KMS-11 (cell line): ENCODE results near the gene FUZ.

Source experiments
- H2AFZ ChIP-seq: fragments of 200-600 bp; sonication (generic); 2 replicates; pipeline ENCODE4 v1.6.1; 2016; ENCODE audit warnings: antibody characterized with exemption, mixed run types, low read depth
- H3K27ac ChIP-seq: fragments of 200-600 bp; sonication (generic); 2 replicates; pipeline ENCODE4 v1.6.1; 2016; ENCODE audit warnings: mild to moderate bottlenecking, mixed run types
- H3K27me3 ChIP-seq: fragments of 200-600 bp; sonication (generic); 2 replicates; pipeline ENCODE4 v1.6.1; 2017; ENCODE audit warnings: mild to moderate bottlenecking, low read depth, mixed run types, moderate library complexity; ENCODE audit not compliant: insufficient read depth
- H3K36me3 ChIP-seq: fragments of 200-600 bp; sonication (generic); 2 replicates; pipeline ENCODE4 v1.6.1; 2017; ENCODE audit warnings: mild to moderate bottlenecking, mixed run types; ENCODE audit not compliant: insufficient read depth
- H3K4me1 ChIP-seq: fragments of 200-600 bp; sonication (generic); 2 replicates; pipeline ENCODE4 v1.6.1; 2016; ENCODE audit warnings: mild to moderate bottlenecking, low read depth, mixed run types; ENCODE audit not compliant: poor library complexity, severe bottlenecking
- H3K4me2 ChIP-seq: fragments of 200-600 bp; sonication (generic); 2 replicates; pipeline ENCODE4 v1.7.0; 2016; ENCODE audit warnings: mild to moderate bottlenecking, mixed run types
- H3K4me3 ChIP-seq: fragments of 200-600 bp; sonication (generic); IDR thresholded peaks from 2 replicates; pipeline ENCODE4 v1.6.1; 2017; ENCODE audit warnings: low read depth, low read length, mixed read lengths; ENCODE audit not compliant: insufficient read depth
- H3K79me2 ChIP-seq: fragments of 200-600 bp; sonication (generic); 2 replicates; pipeline ENCODE4 v1.6.1; 2016; ENCODE audit warnings: low read depth, mixed run types; ENCODE audit not compliant: insufficient read depth
- H3K9ac ChIP-seq: fragments of 200-600 bp; sonication (generic); 2 replicates; pipeline ENCODE4 v1.6.1; 2016; ENCODE audit warnings: mild to moderate bottlenecking, mixed run types
- H4K20me1 ChIP-seq: fragments of 200-600 bp; sonication (generic); 2 replicates; pipeline ENCODE4 v1.6.1; 2016; ENCODE audit warnings: mild to moderate bottlenecking, mixed run types; ENCODE audit not compliant: insufficient read depth
- CTCF ChIP-seq: fragments of 200-600 bp; sonication (generic); conservative IDR thresholded peaks from 2 replicates; pipeline ENCODE4 v1.6.1; 2017; ENCODE audit warnings: low read depth, mild to moderate bottlenecking, antibody characterized with exemption, low read length, moderate library complexity, mixed read lengths

The FUZ gene

GRCh38 chr19:49857061-49857837 is 44.2 kb upstream of the FUZ start:
- H3K27me3 ChIP-seq = no peaks in the 10 kb centered on the region
- H3K4me3 ChIP-seq = no peak overlapping the region
- no peaks in the 10 kb centered on the region for H4K20me1 ChIP-seq
- no peak overlapping the region for H3K27ac ChIP-seq
- H3K79me2 ChIP-seq = peaks cover 23% of the 10 kb centered on the region
- no peaks in the 10 kb centered on the region for H3K36me3 ChIP-seq
- no peak overlapping the region for H2AFZ ChIP-seq
- no peak overlapping the region for H3K4me2 ChIP-seq
- no peak for TF ChIP-seq CTCF
- H3K4me1 ChIP-seq = peaks cover 7% of the 10 kb centered on the region
- no peak overlapping the region for H3K9ac ChIP-seq

- Histone ChIP-seq H3K9ac (no peak overlapping the region), H3K4me1 (peaks cover 11% of the 10 kb centered on the region), H4K20me1 (no peaks in the 10 kb centered on the region), H3K4me2 (no peak overlapping the region), H3K27ac (no peak overlapping the region), H3K79me2 (peaks cover 29% of the 10 kb centered on the region), H3K36me3 (no peaks in the 10 kb centered on the region), H3K27me3 (no peaks in the 10 kb centered on the region), H3K4me3 (no peak overlapping the region), H2AFZ (no peak overlapping the region)
- no peak for TF ChIP-seq CTCF
These were observed 43.5 kb upstream of the FUZ start for GRCh38 chr19:49856574-49857021.

- no peak overlapping the region for H3K27ac ChIP-seq
- peaks cover 11% of the 10 kb centered on the region for H3K4me1 ChIP-seq
- no peaks in the 10 kb centered on the region for H4K20me1 ChIP-seq
- TF ChIP-seq CTCF = no peak
- H3K27me3 ChIP-seq = no peaks in the 10 kb centered on the region
- H3K4me2 ChIP-seq = no peak overlapping the region
- peaks cover 29% of the 10 kb centered on the region for H3K79me2 ChIP-seq
- H2AFZ ChIP-seq = no peak overlapping the region
- no peaks in the 10 kb centered on the region for H3K36me3 ChIP-seq
- H3K9ac ChIP-seq = no peak overlapping the region
- no peak overlapping the region for H3K4me3 ChIP-seq
These were observed 42.8 kb upstream of the FUZ start for GRCh38 chr19:49855676-49856573.

- H4K20me1 ChIP-seq = no peaks in the 10 kb centered on the region
- H3K36me3 ChIP-seq = no peaks in the 10 kb centered on the region
These were observed 42.2 kb upstream of the FUZ start for GRCh38 chr19:49855277-49855675.

More at GRCh38 chr19:49855277-49855675, 42.2 kb upstream of the FUZ start:
- no peak overlapping the region for H3K4me2 ChIP-seq
- TF ChIP-seq CTCF = no peak
- H3K27me3 ChIP-seq = no peaks in the 10 kb centered on the region
- H3K79me2 ChIP-seq = peaks cover 29% of the 10 kb centered on the region
- no peak overlapping the region for H2AFZ ChIP-seq
- no peak overlapping the region for H3K9ac ChIP-seq
- no peak overlapping the region for H3K27ac ChIP-seq
- H3K4me1 ChIP-seq = peaks cover 11% of the 10 kb centered on the region
- no peak overlapping the region for H3K4me3 ChIP-seq
